D341Med (cell line): ENCODE data around the gene DNA2.

Experiments used
- DNase-seq: peaks from one replicate; pipeline ENCODE4 v3.0.0; 2012; ENCODE audit warnings: low spot score

DNA2 gene

DNA sequence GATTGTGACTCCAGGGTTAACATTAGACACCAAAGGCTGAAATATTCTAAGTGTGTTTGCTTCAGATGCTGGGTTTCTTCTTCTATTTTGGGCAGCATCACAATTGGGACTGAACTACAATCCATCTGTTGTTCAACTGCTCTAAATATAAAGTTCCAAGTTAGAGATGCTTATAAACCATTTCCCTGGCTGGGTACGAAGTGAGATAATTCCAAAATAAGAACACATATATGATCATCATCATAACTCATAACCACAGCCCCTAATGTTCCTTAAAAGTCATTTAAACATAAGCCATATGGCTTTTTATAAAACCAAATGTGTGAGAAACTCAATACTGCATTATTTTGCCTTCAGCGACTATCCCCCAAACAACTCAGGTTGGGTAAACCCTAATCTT is 28.8 kb downstream of the DNA2 start:
- DNase-seq: no peak

GRCh38 chr10:68440898-68441297 is 30.9 kb downstream of the DNA2 start:
- DNase-seq: no peak

DNA sequence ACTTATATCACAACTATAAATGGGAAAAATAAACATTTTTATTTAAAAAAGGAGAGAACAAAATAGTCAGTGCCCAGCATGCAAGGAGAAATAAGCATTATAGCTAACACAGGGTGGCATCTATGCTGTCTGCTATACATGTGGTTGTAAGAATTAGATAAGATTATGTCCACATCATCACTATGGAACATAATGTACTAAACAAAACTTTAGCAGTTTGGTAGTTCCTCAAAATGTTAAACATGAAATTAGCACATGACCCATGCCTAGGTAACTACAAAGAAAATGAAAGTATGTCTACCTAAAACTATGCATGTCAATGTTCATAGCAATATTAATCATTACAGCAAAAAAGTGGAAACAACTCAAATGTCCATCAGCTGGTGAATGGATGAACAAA is 36.0 kb downstream of the DNA2 start:
- DNase-seq: no peak

DNA sequence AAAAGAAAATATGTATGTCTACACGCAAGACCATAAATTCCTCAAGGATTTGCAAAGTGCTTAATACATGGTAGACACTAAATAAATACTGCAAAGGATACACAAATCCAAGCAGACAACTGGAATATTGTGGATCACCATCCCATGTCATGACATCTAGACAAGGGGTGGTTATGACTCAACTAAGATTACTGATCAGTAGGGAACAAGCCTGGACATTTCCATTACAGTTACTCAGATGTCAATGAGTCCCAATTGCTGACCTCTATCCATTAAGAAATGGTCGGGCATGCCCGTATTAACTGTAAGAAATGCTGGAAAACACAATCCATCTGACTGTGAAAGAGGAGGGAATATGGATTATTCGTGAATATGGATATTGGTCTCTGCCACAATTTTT is 37.1 kb downstream of the DNA2 start:
- DNase-seq: no peak

DNA sequence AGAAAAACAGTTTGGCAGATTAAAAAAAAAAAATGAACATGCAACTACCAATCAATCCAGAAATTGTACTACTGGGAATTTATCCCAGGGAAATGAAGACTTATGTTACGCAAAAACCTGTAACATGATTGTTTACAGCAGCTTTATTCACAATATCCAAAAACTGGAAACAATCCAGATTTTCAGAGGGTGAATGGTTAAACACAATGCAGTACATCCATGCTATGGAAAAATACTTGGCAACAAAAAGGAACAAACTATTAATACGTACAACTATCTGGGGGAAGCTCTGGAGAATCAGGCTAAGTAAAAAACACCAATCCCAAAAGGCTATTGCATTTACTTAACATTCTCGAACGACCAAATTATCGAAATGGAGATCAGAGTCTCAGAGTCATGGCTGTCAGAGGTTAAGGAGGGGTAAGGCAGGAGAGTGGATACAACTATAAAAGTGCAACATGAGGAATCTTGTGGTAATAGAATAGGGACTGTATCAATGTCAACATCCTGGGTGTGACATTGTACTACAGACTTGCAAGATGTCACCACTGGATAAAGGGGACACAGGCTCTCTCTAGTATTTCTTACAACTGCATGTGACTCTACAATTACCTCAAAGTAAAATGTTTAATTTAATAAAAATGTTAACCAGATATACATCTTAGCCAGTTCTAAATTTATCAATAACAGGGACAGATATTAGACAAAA is 43.2 kb downstream of the DNA2 start:
- no peak for DNase-seq

DNA sequence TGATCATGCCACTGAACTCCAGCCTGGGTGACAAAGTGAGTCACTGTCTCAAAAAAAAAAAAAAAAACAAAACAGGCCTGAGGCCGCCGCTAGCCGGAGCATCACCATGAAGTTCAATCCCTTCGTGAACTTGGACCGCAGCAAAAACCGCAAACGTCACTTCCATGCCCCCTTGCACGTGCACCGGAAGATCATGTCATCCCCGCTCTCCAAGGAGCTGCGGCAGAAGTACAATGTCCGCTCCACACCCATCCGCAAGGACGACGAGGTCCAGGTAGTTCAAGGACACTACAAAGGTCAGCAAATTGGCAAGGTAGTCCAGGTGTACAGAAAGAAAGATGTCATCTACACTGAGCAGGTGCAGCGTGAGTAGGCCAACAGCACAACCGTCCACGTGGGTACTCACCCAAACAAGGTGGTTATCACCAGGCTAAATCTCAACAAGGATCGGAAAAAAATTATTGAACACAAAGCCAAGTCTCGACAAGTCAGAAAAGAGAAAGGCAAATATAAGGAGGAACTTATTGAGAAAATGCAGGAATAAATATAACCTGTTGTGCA is 47.2 kb downstream of the DNA2 start:
- no peak for DNase-seq

DNA sequence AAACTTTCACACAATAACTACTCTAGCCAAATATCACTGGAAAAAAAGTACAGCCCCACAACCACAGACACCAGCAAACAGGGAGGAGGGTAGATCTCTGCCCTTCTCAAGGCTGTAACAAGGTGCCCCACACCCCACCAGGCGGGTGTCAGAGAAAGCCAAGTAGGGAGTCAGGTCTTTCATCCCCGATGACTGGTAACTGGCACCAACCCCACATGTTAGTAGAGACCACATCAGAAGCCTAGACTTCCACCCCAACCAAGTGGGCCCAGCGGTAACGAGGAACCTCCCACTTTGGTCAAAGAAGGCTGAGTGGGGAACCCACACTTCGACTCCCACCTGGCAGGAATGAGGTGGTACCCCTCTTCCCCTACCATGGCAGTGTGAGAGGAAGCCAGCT is 48.3 kb downstream of the DNA2 start:
- DNase-seq: no peak

GRCh38 chr10:68419376-68419775 is 52.4 kb downstream of the DNA2 start:
- DNase-seq: no peak

- no peak for DNase-seq
Observed at GRCh38 chr10:68408898-68409518, 62.8 kb downstream of the DNA2 start.

- peak; percentile 91 for DNase-seq
Observed at GRCh38 chr10:68406815-68407548, 64.8 kb downstream of the DNA2 start, which contains the start of gene RUFY2. Gene RUFY2, minus strand, starts transcription at chr10:68407277. Its CDS starts 88 bp downstream, at chr10:68407189.

- peak; percentile 72 for DNase-seq
Observed at GRCh38 chr10:68406111-68406814, 65.5 kb downstream of the DNA2 start.

- DNase-seq: no peak
Observed at GRCh38 chr10:68403701-68404100, 68.1 kb downstream of the DNA2 start.

GRCh38 chr10:68402276-68402675 is 69.5 kb downstream of the DNA2 start:
- no peak for DNase-seq

DNA sequence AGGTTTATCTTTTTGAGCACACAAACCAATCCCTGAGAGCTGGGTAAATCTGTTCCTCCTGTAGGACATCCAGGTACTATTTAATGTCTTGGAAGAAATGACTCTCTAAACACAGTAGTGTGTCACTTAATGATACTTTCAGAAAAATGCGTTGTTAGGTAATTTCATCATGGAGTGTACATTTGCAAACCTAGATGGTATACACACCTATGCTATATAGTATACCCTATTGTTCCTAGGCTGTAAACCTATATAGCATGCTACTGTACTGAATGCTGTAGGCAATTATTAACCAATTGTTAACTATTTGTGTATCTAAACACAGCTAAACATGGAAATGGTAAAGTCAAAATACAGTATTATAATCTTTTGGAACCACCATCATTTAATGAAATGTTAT is 74.8 kb downstream of the DNA2 start:
- DNase-seq: no peak

DNA sequence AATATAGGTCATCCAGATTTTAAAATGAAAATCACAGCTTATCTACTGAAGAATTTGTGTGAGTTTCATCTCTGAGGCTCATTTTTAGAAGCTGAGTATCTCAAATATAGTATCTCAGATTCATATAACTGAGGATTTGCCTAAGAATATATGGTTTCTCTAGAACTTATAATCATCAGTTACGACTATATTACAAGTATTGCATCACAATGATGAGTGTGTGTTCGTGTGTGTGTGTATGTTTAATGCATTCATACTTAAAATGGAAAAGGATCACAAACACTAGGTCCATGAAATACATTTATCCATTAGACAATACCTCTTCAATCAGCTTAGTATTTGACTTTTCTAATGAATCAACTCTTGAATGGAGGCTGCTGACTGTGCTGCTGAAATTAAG is 86.0 kb downstream of the DNA2 start:
- no peak for DNase-seq

GRCh38 chr10:68371604-68372003 is 100.2 kb downstream of the DNA2 start:
- DNase-seq: no peak

GRCh38 chr10:68367121-68367520 is 104.7 kb downstream of the DNA2 start:
- DNase-seq: no peak

DNA sequence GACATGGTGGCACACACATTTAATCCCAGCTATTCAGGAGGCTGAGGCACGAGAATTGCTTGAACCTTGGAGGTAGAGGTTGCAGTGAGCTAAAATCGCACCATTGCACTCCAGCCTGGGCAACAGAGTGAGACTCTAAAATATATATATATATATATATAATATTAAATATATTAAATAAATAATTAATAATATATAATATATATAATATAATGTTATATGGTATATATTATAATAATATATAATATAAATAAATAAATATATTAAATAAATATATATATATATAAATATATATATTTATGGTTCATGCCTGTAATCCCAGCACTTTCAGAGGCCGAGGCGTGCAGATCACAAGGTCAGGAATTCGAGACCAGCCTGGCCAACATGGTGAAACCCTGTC is 105.2 kb downstream of the DNA2 start:
- DNase-seq: no peak

- no peak for DNase-seq
Observed at GRCh38 chr10:68365611-68366010, 106.2 kb downstream of the DNA2 start.

- DNase-seq: no peak
Observed at GRCh38 chr10:68364101-68364886, 107.5 kb downstream of the DNA2 start.
